GM23248 (cell line): Measurements from ENCODE around the gene AFMID. TPM values are rescaled to one million over a fixed set of nuclear protein-coding genes. Genes with fewer than 3 reads are reported as not detected.

ENCODE experiments used
- DNase-seq: peaks from one replicate; pipeline ENCODE4 v3.0.0-alpha.2; 2015
- H2AFZ ChIP-seq: fragments of 200-600 bp; sonication (generic); 2 replicates; pipeline ENCODE4 v1.6.1; 2016; ENCODE audit warnings: antibody characterized with exemption
- H3F3A ChIP-seq: fragments of 200-600 bp; sonication (generic); 2 replicates; pipeline ENCODE4 v1.6.1; 2016; ENCODE audit warnings: mild to moderate bottlenecking, antibody characterized with exemption, mixed run types; ENCODE audit not compliant: insufficient read depth
- H3K27ac ChIP-seq: fragments of 200-600 bp; sonication (generic); 2 replicates; pipeline ENCODE4 v1.5.1; 2016; ENCODE audit warnings: mild to moderate bottlenecking
- H3K27me3 ChIP-seq: fragments of 200-600 bp; sonication (generic); replicated peaks from 2 replicates; pipeline ENCODE4 v1.6.1; 2016; ENCODE audit warnings: mild to moderate bottlenecking; ENCODE audit not compliant: insufficient read depth
- H3K36me3 ChIP-seq: fragments of 200-600 bp; sonication (generic); 2 replicates; pipeline ENCODE4 v1.6.1; 2016; ENCODE audit warnings: low read depth, mild to moderate bottlenecking
- H3K4me1 ChIP-seq: fragments of 200-600 bp; sonication (generic); 2 replicates; pipeline ENCODE4 v1.6.1; 2016; ENCODE audit warnings: mild to moderate bottlenecking; ENCODE audit not compliant: insufficient read depth
- H3K4me2 ChIP-seq: fragments of 200-600 bp; sonication (generic); one replicate; pipeline ENCODE4 v1.6.1; 2016; ENCODE audit warnings: mild to moderate bottlenecking; ENCODE audit not compliant: unreplicated experiment
- H3K4me3 ChIP-seq: fragments of 200-600 bp; sonication (generic); 2 replicates; pipeline ENCODE4 v1.5.1; 2016; ENCODE audit warnings: mild to moderate bottlenecking
- H3K79me2 ChIP-seq: fragments of 200-600 bp; sonication (generic); 2 replicates; pipeline ENCODE4 v1.6.1; 2016; ENCODE audit warnings: mild to moderate bottlenecking; ENCODE audit not compliant: insufficient read depth
- H3K9ac ChIP-seq: fragments of 200-600 bp; sonication (generic); 2 replicates; pipeline ENCODE4 v1.6.1; 2016; ENCODE audit warnings: mild to moderate bottlenecking
- H3K9me2 ChIP-seq: fragments of 200-600 bp; sonication (generic); 2 replicates; pipeline ENCODE4 v1.6.1; 2016; ENCODE audit warnings: mixed run types, mild to moderate bottlenecking, moderate library complexity; ENCODE audit not compliant: insufficient read depth
- H3K9me3 ChIP-seq: fragments of 200-600 bp; sonication (generic); one replicate; pipeline ENCODE4 v1.6.1; 2017; ENCODE audit warnings: low read depth
- H4K20me1 ChIP-seq: fragments of 200-600 bp; sonication (generic); 2 replicates; pipeline ENCODE4 v1.6.0; 2016; ENCODE audit not compliant: insufficient read depth
- EZH2 ChIP-seq: fragments of 200-600 bp; sonication (generic); IDR thresholded peaks from 2 replicates; pipeline ENCODE4 v1.6.1; 2018; ENCODE audit warnings: antibody characterized with exemption, mild to moderate bottlenecking; ENCODE audit not compliant: insufficient read depth, poor library complexity, severe bottlenecking
- EZH2phosphoT487 ChIP-seq: fragments of 200-600 bp; sonication (generic); IDR thresholded peaks from 2 replicates; pipeline ENCODE4 v1.6.1; 2018; ENCODE audit warnings: antibody characterized with exemption, moderate library complexity, mild to moderate bottlenecking, low read depth; ENCODE audit not compliant: insufficient read depth
- WGBS, 2 experiments: methylation state at CpG; one replicate each; pipeline ENCODE4 v1.1.6; 2015 to 2017; ENCODE audit warnings: low lambda C conversion rate in 2 of 2, low coverage in 1 of 2; ENCODE audit errors: missing lambda C conversion rate in 2 of 2; 5-methylcytosine and 5-hydroxymethylcytosine counted together
- in situ Hi-C: fragments of 300-500 bp; cut with MboI; formaldehyde crosslinking; loops from 2 replicates; pipeline ENCODE4 v1.15.0; 2020
- polyA plus RNA-seq: library from polyadenylated mRNA; unstranded; fragments of >200 nt; fragmentation: Nextera tagmentation; extraction: Ambion mirVana; gene quantifications from 2 replicates; pipeline ENCODE4 v1.2.1, GENCODE V29; 2016
- total RNA-seq: library from RNA; depleted of rRNA; stranded (reverse); fragments of >200 nt; shearing (Covaris generic); gene quantifications from 2 replicates; pipeline ENCODE4 v1.2.3, GENCODE V29; 2014

Gene AFMID
- total and polyA plus RNA-seq, 2 experiments from 2014 or later = 22.9 to 24.1 TPM

DNA sequence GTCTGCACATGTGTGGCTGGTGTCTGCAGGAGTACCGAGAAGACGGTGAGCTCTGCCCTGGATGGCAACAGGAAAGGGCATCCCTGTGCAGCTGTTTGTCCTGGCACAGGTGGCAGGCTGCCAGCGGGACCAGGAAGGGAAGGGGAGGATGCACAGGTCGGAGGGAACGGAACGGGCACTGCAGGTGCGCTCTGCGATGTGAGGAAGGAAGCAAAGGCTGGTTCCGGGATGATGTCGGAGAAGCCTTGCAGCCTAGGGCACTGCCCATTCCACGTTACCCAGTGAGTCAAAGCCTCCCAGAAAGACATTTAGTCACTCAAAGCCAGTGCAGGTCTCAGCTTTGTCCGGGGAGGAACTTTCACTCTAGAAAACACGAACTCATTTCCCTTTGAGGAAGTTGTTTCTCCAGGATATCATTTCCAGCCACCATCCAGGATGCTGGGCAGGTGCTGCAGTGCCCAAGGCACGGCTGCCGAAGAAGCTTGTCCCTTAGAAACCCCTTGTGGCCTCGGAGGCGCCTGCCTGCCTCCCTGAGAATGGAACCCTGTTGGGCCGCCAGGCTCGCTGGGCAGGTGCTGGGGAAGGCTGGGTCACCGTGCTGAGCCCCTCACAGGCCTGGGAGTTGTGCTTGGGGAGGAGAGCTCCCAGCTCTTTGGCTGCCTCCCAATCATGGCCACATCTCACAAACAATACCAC is 39.7 kb downstream of the AFMID start:
- in situ Hi-C loops = no loop called here
- Histone ChIP-seq H3K9me2 (no peaks in the 10 kb centered on the region), H3F3A (no peaks in the 10 kb centered on the region), H2AFZ (no peak overlapping the region), H3K9ac (no peak overlapping the region), H3K27me3 (peaks cover 15% of the 10 kb centered on the region), H3K79me2 (no peaks in the 10 kb centered on the region), H3K4me1 (no peaks in the 10 kb centered on the region), H3K4me3 (no peak overlapping the region), H3K27ac (no peak overlapping the region), H3K36me3 (no peaks in the 10 kb centered on the region), H3K4me2 (no peak overlapping the region), H3K9me3 (no peaks in the 10 kb centered on the region), H4K20me1 (no peaks in the 10 kb centered on the region)
- TF ChIP-seq EZH2 (no peak), EZH2phosphoT487 (no peak)
- WGBS, 2 experiments = 71 to 76% methylated on average over 20 of the region's 20 CpGs
- DNase-seq = no peak

DNA sequence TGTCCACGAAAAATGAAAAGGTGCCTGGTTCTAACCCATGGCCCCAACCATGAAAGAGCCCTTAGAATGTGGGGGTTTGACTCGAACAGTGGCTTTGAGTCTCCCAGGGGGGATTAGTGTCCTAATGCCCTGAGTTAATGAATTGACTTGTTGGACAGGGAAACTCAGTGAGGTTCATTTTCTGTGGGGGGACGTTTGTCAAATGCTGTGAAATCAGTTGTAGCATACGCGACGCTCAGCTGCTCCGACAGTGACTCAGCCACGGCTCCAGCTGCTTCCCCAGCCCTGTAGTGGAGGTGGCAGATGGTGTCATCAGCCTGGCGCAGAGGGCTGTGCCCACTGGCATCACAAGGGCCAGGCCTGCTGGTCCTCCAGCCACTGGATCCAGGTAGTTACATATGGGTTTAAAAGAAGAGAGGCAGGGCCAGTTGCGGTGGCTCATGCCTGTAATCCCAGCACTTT is 40.3 kb downstream of the AFMID start:
- Histone ChIP-seq H3K9me3 (no peaks in the 10 kb centered on the region), H4K20me1 (no peaks in the 10 kb centered on the region), H3K79me2 (no peaks in the 10 kb centered on the region), H2AFZ (no peak overlapping the region), H3K9me2 (no peaks in the 10 kb centered on the region), H3F3A (no peaks in the 10 kb centered on the region), H3K4me2 (no peak overlapping the region), H3K4me3 (no peak overlapping the region), H3K4me1 (no peaks in the 10 kb centered on the region), H3K9ac (no peak overlapping the region), H3K27me3 (peaks cover 21% of the 10 kb centered on the region), H3K27ac (no peak overlapping the region), H3K36me3 (no peaks in the 10 kb centered on the region)
- in situ Hi-C loops = no loop called here
- WGBS, 2 experiments = 73 to 74% methylated on average over 10 of the region's 10 CpGs
- TF ChIP-seq EZH2phosphoT487 (no peak), EZH2 (no peak)
- DNase-seq = no peak

DNA sequence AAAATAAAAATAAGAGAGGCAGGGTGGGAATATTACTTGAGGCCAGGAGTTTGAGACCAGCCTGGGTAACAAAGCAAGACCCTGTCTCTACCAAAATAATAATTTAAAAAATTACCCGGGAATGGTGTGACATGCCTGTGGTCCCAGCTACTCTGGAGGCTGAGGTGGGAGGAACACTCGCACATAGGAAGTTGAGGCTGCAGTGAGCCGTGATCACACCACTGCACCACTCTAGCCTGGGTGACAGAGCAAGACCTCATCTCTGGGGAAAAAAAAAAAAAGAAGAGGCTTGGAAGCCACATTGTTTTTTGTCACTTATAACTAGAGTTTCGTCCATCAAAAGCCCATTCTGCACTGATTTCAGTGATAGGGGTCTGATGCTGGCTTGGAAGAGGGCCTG is 41.0 kb downstream of the AFMID start:
- no peaks in the 10 kb centered on the region for H3F3A ChIP-seq
- in situ Hi-C loops = no loop called here

DNA sequence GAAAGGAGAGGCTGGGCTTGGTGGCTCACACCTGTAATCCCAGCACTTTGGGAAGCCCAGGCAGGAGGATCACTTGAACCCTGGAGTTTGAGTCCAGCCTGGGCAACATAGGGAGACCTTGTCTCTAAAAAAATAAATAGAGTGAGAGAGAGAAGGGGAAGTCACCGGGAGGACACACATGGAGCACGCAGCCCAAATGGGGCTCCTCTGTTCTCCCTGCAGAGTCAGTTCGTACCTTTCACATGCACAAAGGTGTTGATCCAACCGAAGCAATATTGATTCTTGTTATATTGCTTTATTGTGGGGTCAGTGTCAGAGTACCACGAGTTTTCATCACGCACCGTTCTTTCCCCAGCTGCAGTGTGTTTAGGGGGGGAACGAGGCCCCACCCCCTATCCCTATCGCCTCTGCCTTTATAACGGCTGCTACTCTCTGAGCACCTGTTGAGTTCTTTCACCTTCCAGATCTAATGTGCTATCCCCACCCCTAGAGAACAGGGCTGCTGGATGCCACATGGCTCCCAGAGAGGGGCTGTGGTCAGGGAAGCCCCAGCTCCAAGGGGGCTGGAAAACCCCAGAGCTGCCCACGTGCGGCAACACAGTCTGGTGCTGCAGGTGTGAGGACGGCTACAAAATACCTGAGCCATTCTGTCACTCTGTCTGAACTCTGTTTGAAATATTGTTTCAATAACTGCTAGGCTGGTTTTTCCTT is 43.2 kb downstream of the AFMID start:
- no peaks in the 10 kb centered on the region for H3F3A ChIP-seq
- H3K9me3 ChIP-seq = no peaks in the 10 kb centered on the region
- no peak overlapping the region for H3K4me3 ChIP-seq
- DNase-seq = no peak
- H3K27ac ChIP-seq = no peak overlapping the region
- H3K9ac ChIP-seq = no peak overlapping the region
- WGBS, 2 experiments = 29 to 33% methylated on average over 13 of the region's 13 CpGs
- H3K36me3 ChIP-seq = no peaks in the 10 kb centered on the region
- TF ChIP-seq EZH2 = no peak
- no peak for TF ChIP-seq EZH2phosphoT487
- H3K4me2 ChIP-seq = no peak overlapping the region
- H3K27me3 ChIP-seq = peaks cover 28% of the 10 kb centered on the region
- no peak overlapping the region for H2AFZ ChIP-seq
- H3K9me2 ChIP-seq = no peaks in the 10 kb centered on the region
- no peaks in the 10 kb centered on the region for H4K20me1 ChIP-seq
- H3K4me1 ChIP-seq = no peaks in the 10 kb centered on the region
- H3K79me2 ChIP-seq = no peaks in the 10 kb centered on the region
- in situ Hi-C loops = no loop called here

More for the DNA sequence above, 41.0 kb downstream of the AFMID start:
- no peaks in the 10 kb centered on the region for H3K79me2 ChIP-seq
- no peak overlapping the region for H3K4me2 ChIP-seq
- H3K9ac ChIP-seq = no peak overlapping the region
- no peaks in the 10 kb centered on the region for H3K9me2 ChIP-seq
- H3K9me3 ChIP-seq = no peaks in the 10 kb centered on the region
- no peaks in the 10 kb centered on the region for H3K4me1 ChIP-seq
- no peak for DNase-seq
- 80 to 84% methylated on average over 4 of the region's 4 CpGs for WGBS, 2 experiments
- no peak overlapping the region for H3K4me3 ChIP-seq
- no peak for TF ChIP-seq EZH2
- no peak for TF ChIP-seq EZH2phosphoT487
- H3K36me3 ChIP-seq = no peaks in the 10 kb centered on the region
- H3K27ac ChIP-seq = no peak overlapping the region
- H2AFZ ChIP-seq = no peak overlapping the region
- peaks cover 28% of the 10 kb centered on the region for H3K27me3 ChIP-seq
- H4K20me1 ChIP-seq = no peaks in the 10 kb centered on the region
